ENCODE data around the gene KRI1.
A peak's percentile ranks its signal among the peaks of the same experiment; 100 is the strongest.

KRI1 gene

DNA sequence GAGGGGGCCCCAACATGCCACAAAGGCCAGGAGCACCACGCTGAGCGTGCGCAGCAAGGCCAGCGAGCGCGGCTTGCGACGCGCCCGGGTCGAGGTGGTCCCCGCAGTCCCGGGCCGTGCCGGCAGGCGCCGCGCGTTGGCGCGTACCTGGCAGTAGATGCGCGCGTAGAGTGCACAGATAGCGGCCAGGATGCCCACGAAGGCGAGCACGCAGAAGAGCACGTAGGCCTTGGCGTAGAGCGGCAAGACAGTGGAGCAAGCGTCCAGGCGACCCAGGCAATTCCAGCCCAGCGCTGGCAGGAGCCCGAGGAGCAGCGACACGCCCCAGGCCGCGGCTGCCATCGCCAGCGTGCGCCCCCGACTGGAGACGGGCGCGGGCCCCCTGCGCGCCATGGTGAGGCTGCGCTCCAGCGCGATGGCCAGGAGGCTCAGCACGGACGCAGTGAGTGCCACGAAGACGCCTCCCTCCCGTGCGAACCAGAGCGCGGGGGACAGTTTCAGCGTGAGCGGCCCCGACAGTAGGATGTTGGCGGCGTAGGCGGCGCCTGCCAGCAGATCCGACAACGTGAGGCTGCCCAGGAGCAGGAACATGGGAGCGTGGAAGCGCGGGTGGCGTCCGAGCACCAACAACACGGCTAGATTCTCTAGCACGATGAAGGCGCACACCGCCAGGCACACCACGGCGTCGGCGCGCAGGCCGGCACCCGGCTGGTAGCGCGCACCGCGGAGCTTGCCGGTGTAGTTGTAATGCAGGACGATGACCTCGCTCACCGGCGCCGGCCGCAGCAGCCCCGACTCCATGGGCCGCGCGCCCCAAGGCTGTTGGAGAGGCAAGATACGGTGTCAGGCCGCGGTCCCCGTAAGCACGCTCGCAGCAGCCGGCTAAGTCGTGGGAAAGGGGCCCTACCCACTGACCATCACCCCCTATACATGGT, 51.3 kb downstream of the KRI1 start:
- H3K36me3 ChIP-seq, result peaks cover 0 to 8% (median 0%) of the 10 kb centered on the region in 11 experiments; a peak in 2 of 22 replicates
- peaks cover 0 to 33% (median 3%) of the 10 kb centered on the region in 11 experiments; a peak in 7 of 22 replicates for H3K27me3 ChIP-seq
- H3K4me1 ChIP-seq, result peaks cover 33 to 95% (median 84%) of the 10 kb centered on the region in 10 experiments
- H3K4me2 ChIP-seq, result peak overlapping the region in 9 of 11 experiments; percentile 1 to 99 (median 95); a peak in 13 of 22 replicates
- H3K27ac ChIP-seq, result no peak overlapping the region
- peak overlapping the region in 2 of 11 experiments; percentile 46 to 78; a peak in 2 of 22 replicates for H3K9ac ChIP-seq
- H4K20me1 ChIP-seq, result no peaks in the 10 kb centered on the region; a peak in 1 of 22 replicates
- no peaks in the 10 kb centered on the region for H3K9me3 ChIP-seq (replicated peaks in 1 of 11)
- no peak overlapping the region for H3K4me3 ChIP-seq
- no peak for TF ChIP-seq Cebpa-rat (IDR thresholded peaks at IDR 0.05)

DNA sequence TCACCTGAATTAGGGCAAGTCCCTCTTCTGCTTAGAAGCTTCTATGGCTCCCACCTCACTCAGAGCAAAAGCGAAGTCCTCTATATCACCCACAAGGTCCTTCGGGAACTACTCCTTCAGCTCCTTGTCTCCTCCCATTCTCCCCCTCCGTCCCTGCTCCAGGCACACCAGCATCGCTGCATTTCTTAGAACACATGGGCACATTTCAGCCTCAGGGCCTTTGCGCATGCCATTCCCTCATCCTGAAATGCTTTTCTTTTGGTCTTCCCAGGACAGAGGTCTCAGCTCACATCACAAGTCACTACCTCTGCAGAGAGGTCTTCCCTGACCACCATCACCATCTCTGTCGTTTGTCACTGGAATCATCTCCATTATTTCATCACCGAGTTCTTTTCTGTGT, 52.6 kb downstream of the KRI1 start:
- no peak for TF ChIP-seq Cebpa-rat (IDR thresholded peaks at IDR 0.05)
- H3K4me2 ChIP-seq, result peak overlapping the region in 3 of 11 experiments; percentile 16 to 65 (median 30); a peak in 2 of 22 replicates
- H3K4me1 ChIP-seq, result peaks cover 25 to 90% (median 74%) of the 10 kb centered on the region in 10 experiments
- no peak overlapping the region for H3K27ac ChIP-seq
- peaks cover 0 to 8% (median 0%) of the 10 kb centered on the region in 11 experiments; a peak in 2 of 22 replicates for H3K36me3 ChIP-seq
- peaks cover 0 to 21% (median 0%) of the 10 kb centered on the region in 11 experiments; a peak in 3 of 22 replicates for H3K27me3 ChIP-seq
- no peak overlapping the region for H3K4me3 ChIP-seq
- H3K9me3 ChIP-seq (replicated peaks in 1 of 11), result no peaks in the 10 kb centered on the region
- no peak overlapping the region for H3K9ac ChIP-seq
- no peaks in the 10 kb centered on the region; a peak in 1 of 22 replicates for H4K20me1 ChIP-seq

DNA sequence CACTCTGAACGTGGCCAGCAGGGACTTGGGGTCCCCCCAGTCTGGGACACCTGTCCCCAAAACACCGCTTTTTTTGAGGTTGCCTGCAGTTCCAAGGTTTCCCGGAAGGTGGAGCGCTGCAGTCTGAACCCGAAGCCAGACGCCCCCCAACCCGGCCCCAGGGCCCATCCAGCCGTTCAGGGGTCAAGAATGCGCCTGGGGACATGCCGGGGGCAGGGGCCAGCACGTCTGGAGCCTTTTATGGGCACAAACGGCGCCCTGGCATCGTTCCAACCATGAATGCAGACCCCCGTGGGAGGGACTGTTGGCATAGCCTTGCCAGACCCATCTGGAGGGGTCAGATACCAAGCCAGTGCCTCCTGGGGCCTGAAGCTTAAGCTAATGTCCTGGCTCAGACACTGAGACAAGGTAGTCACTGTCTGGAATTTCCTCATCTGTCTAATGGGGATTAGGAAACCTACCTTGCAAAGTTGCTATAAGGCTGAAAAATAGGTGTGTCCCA, 55.5 kb downstream of the KRI1 start:
- no peak for TF ChIP-seq Cebpa-rat (IDR thresholded peaks at IDR 0.05)
- H4K20me1 ChIP-seq, result no peaks in the 10 kb centered on the region; a peak in 1 of 22 replicates
- H3K27ac ChIP-seq, result no peak overlapping the region
- no peak overlapping the region for H3K4me3 ChIP-seq
- peaks cover 0 to 8% (median 0%) of the 10 kb centered on the region in 11 experiments; a peak in 2 of 22 replicates for H3K36me3 ChIP-seq
- H3K9me3 ChIP-seq (replicated peaks in 1 of 11), result no peaks in the 10 kb centered on the region
- peak overlapping the region; percentile 29 to 60 (median 41); a peak in 21 of 22 replicates for H3K4me2 ChIP-seq
- H3K27me3 ChIP-seq, result peaks cover 0 to 7% (median 0%) of the 10 kb centered on the region in 11 experiments; a peak in 1 of 22 replicates
- H3K4me1 ChIP-seq, result peaks cover 9 to 62% (median 45%) of the 10 kb centered on the region in 10 experiments
- H3K9ac ChIP-seq, result peak overlapping the region in 3 of 11 experiments; percentile 6 to 56 (median 13); a peak in 3 of 22 replicates

DNA sequence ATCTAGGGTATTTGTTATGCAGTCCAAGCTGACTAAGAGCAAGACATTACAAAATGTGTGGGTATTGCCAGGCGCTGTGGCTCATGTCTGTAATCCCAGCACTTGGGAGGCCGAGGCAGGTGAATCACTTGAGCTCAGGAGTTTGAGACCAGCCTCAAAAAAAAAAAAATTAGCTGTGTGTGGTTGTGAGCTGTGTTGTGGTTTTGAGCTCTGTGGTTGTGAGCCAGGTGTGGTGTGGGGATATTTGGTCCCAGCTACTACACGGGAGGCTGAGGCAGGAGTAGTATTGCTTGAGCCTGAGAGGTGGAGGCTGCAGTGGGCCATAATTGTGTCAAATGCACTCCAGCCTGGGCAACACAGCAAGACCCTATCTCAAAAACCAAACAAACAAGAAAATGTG, 57.1 kb downstream of the KRI1 start:
- H3K36me3 ChIP-seq, result peaks cover 0 to 3% (median 0%) of the 10 kb centered on the region in 11 experiments; a peak in 1 of 22 replicates

DNA sequence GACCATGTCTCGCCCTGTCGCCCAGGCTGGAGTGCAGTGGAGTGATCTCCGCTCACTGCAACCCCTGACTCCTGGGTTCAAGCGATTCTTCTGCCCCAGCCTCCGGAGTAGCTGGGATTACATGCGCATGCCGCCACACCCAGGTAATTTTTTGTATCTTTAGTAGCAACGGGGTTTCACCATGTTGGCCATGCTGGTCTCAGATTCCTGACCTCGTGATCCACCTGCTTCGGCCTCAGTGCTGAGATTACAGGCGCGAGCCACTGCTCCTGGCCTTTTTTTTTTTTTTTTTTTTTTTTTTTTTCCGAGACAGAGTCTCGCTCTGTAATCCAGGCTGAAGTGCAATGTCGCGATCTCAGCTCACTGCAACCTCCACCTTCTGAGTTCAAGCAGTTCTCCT, 57.8 kb downstream of the KRI1 start:
- H4K20me1 ChIP-seq, result no peaks in the 10 kb centered on the region; a peak in 1 of 22 replicates
- H3K36me3 ChIP-seq, result no peaks in the 10 kb centered on the region
- H3K4me2 ChIP-seq, result no peak overlapping the region
- H3K27me3 ChIP-seq, result no peaks in the 10 kb centered on the region
- H3K9ac ChIP-seq, result no peak overlapping the region
- no peak overlapping the region for H3K27ac ChIP-seq
- no peak for TF ChIP-seq Cebpa-rat (IDR thresholded peaks at IDR 0.05)
- H3K4me3 ChIP-seq, result no peak overlapping the region
- peaks cover 13 to 50% (median 38%) of the 10 kb centered on the region in 10 experiments for H3K4me1 ChIP-seq
- no peaks in the 10 kb centered on the region for H3K9me3 ChIP-seq (replicated peaks in 1 of 11)

More for the DNA sequence above, 57.1 kb downstream of the KRI1 start:
- peaks cover 11 to 50% (median 37%) of the 10 kb centered on the region in 10 experiments for H3K4me1 ChIP-seq
- H3K27me3 ChIP-seq, result peaks cover 0 to 4% (median 0%) of the 10 kb centered on the region in 11 experiments; a peak in 1 of 22 replicates
- no peak overlapping the region for H3K9ac ChIP-seq
- H3K9me3 ChIP-seq (replicated peaks in 1 of 11), result no peaks in the 10 kb centered on the region
- no peak for TF ChIP-seq Cebpa-rat (IDR thresholded peaks at IDR 0.05)
- no peaks in the 10 kb centered on the region; a peak in 1 of 22 replicates for H4K20me1 ChIP-seq
- no peak overlapping the region for H3K4me2 ChIP-seq
- no peak overlapping the region for H3K27ac ChIP-seq
- H3K4me3 ChIP-seq, result no peak overlapping the region

DNA sequence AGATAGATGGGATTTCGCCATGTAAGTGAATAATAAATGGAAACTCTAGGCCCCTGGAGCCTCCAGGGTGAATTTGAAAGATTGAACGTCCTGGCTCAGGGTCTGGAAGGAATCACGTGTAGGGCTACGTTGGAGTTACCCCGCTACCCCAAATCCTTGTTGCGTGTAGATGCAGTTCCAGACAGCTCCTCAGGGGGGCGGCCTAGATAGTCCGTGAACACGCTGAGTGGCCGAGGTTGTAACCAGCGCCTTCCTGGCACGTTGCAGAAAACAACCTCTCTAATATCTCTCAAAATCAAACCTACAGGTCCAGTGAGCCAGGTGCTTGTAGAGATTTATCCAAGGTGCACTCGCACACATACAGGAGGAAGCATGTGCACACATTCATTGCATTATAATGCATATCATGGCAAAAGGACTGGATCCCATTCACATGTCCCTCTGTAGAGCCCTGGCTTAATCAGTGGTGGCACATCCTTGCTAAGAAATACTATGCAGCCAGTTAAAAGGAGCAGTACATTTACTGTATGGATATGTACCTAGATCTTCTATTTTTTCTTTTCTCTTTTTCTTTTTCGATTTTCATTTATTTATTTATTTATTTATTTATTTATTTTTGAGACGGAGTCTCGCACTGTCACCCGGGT, 60.1 kb downstream of the KRI1 start:
- H3K36me3 ChIP-seq, result peaks cover 0 to 8% (median 3%) of the 10 kb centered on the region in 11 experiments; a peak in 7 of 22 replicates
- no peaks in the 10 kb centered on the region for H3K27me3 ChIP-seq
- TF ChIP-seq Cebpa-rat (IDR thresholded peaks at IDR 0.05), result no peak
- no peak overlapping the region for H3K4me2 ChIP-seq
- H3K9ac ChIP-seq, result no peak overlapping the region
- H3K4me1 ChIP-seq, result peaks cover 15 to 43% (median 30%) of the 10 kb centered on the region in 10 experiments; a peak in 19 of 20 replicates
- no peak overlapping the region for H3K4me3 ChIP-seq
- H3K27ac ChIP-seq, result no peak overlapping the region
- H4K20me1 ChIP-seq, result peaks cover 0 to 14% (median 9%) of the 10 kb centered on the region in 11 experiments; a peak in 11 of 22 replicates
- H3K9me3 ChIP-seq (replicated peaks in 1 of 11), result no peaks in the 10 kb centered on the region

Measured in BLaER1 treated with 17β-estradiol and CSF1 and Interleukin-3, amounts not matched to agents 10 nM and 100 nM (cell line).